Neural cell (in vitro differentiated cells): ENCODE measurements around the gene TAS1R2. TPM values are rescaled to one million over a fixed set of nuclear protein-coding genes. Genes with fewer than 3 reads are reported as not detected.

Source experiments
- H2AFZ ChIP-seq: fragments of 200-600, 300-800 bp; sonication (generic), shearing (Covaris generic); 2 replicates; pipeline ENCODE4 v1.6.0; 2014; ENCODE audit warnings: low read depth, mild to moderate bottlenecking, antibody characterized with exemption, low read length, moderate library complexity
- H3F3A ChIP-seq: fragments of 200-600 bp; shearing (Covaris generic); 2 replicates; pipeline ENCODE4 v1.6.1; 2016; ENCODE audit warnings: mild to moderate bottlenecking, moderate library complexity, mixed read lengths, antibody characterized with exemption, low read length; ENCODE audit not compliant: insufficient read depth, poor library complexity, severe bottlenecking
- H3K27ac ChIP-seq: fragments of 200-600, 300-800 bp; sonication (generic), shearing (Covaris generic); 2 replicates; pipeline ENCODE4 v1.5.1; 2014; ENCODE audit warnings: mild to moderate bottlenecking, low read length, moderate library complexity
- H3K27me3 ChIP-seq: fragments of 300-800, 200-600 bp; sonication (generic), shearing (Covaris generic); 2 replicates; pipeline ENCODE4 v1.6.0; 2014; ENCODE audit warnings: mild to moderate bottlenecking, low read depth, low read length, moderate library complexity; ENCODE audit not compliant: insufficient read depth
- H3K36me3 ChIP-seq: fragments of 300-800, 200-600 bp; sonication (generic), shearing (Covaris generic); 2 replicates; pipeline ENCODE4 v1.5.1; 2014; ENCODE audit warnings: mild to moderate bottlenecking, antibody characterized with exemption, low read length, moderate library complexity; ENCODE audit not compliant: insufficient read depth
- H3K4me2 ChIP-seq: fragments of 300-800, 200-600 bp; sonication (generic), shearing (Covaris generic); 2 replicates; pipeline ENCODE4 v1.6.0; 2014; ENCODE audit warnings: mild to moderate bottlenecking, low read length
- H3K4me3 ChIP-seq: fragments of 300-800, 200-600 bp; sonication (generic), shearing (Covaris generic); 2 replicates; pipeline ENCODE4 v1.5.1; 2014; ENCODE audit warnings: mild to moderate bottlenecking, low read length, moderate library complexity
- H3K79me2 ChIP-seq: fragments of 200-600 bp; shearing (Covaris generic); replicated peaks from 2 replicates; pipeline ENCODE4 v1.6.0; 2014; ENCODE audit warnings: mild to moderate bottlenecking, low read length, moderate library complexity; ENCODE audit not compliant: insufficient read depth
- H3K9ac ChIP-seq: fragments of 300-800, 200-600 bp; sonication (generic), shearing (Covaris generic); 2 replicates; pipeline ENCODE4 v1.6.1; 2016; ENCODE audit warnings: mild to moderate bottlenecking, low read length, mixed read lengths
- H3K9me2 ChIP-seq: fragments of 200-600 bp; shearing (Covaris generic); 2 replicates; pipeline ENCODE4 v1.6.1; 2016; ENCODE audit warnings: mild to moderate bottlenecking, low read length, mixed read lengths; ENCODE audit not compliant: insufficient read depth
- H3K9me3 ChIP-seq: fragments of 200-600, 300-800 bp; sonication (generic), shearing (Covaris generic); 2 replicates; pipeline ENCODE4 v1.6.1; 2016; ENCODE audit warnings: mild to moderate bottlenecking, mixed run types, low read length, moderate library complexity, mixed read lengths
- H4K20me1 ChIP-seq: fragments of 200-600 bp; shearing (Covaris generic); 2 replicates; pipeline ENCODE4 v1.6.1; 2016; ENCODE audit warnings: mild to moderate bottlenecking, mixed run types; ENCODE audit not compliant: insufficient read depth
- EP300 ChIP-seq: fragments of 450-650 bp; conservative IDR thresholded peaks from 2 replicates; pipeline ENCODE4 v1.6.1; 2014; ENCODE audit warnings: antibody characterized with exemption, mild to moderate bottlenecking, moderate library complexity; ENCODE audit not compliant: poor library complexity, severe bottlenecking
- EZH2 ChIP-seq: fragments of 200-600, 300-800 bp; shearing (Covaris generic), sonication (generic); IDR thresholded peaks from 2 replicates; pipeline ENCODE4 v1.6.1; 2014; ENCODE audit warnings: antibody characterized with exemption, low read length, borderline replicate concordance, mild to moderate bottlenecking; ENCODE audit not compliant: insufficient read depth, poor library complexity, severe bottlenecking
- MXI1 ChIP-seq: fragments of 450-650 bp; conservative IDR thresholded peaks from 2 replicates; pipeline ENCODE4 v1.6.1; 2014; ENCODE audit warnings: antibody characterized with exemption, mild to moderate bottlenecking; ENCODE audit not compliant: poor library complexity, severe bottlenecking
- RAD21 ChIP-seq: fragments of 450-650 bp; conservative IDR thresholded peaks from 2 replicates; pipeline ENCODE4 v1.6.1; 2014; ENCODE audit warnings: antibody characterized with exemption, mild to moderate bottlenecking, moderate library complexity
- REST ChIP-seq: IDR thresholded peaks from 2 replicates; pipeline ENCODE4 v1.6.1; 2012; ENCODE audit warnings: borderline replicate concordance
- SMC3 ChIP-seq: fragments of 450-650 bp; conservative IDR thresholded peaks from 2 replicates; pipeline ENCODE4 v1.6.1; 2014; ENCODE audit warnings: antibody characterized with exemption, mild to moderate bottlenecking, moderate library complexity; ENCODE audit not compliant: poor library complexity
- TAF1 ChIP-seq: IDR thresholded peaks from 2 replicates; pipeline ENCODE4 v1.6.1; 2012; ENCODE audit warnings: low read depth
- polyA minus RNA-seq: library from RNA; depleted of rRNA, polyadenylated mRNA; stranded (reverse); fragments of >200 nt; gene quantifications from 2 replicates; pipeline ENCODE4 v1.2.3, GENCODE V29; 2014
- polyA plus RNA-seq: library from polyadenylated mRNA; depleted of rRNA; stranded (reverse); fragments of >200 nt; gene quantifications from 2 replicates; pipeline ENCODE4 v1.2.3, GENCODE V29; 2014
- TF ChIP-seq, protein P1 (sequence below): fragments of 450-650 bp; IDR thresholded peaks from 2 replicates; pipeline ENCODE4 v1.5.1; 2014; ENCODE audit warnings: antibody characterized with exemption, mild to moderate bottlenecking, moderate library complexity; ENCODE audit not compliant: poor library complexity, severe bottlenecking

TAS1R2 gene
- polyA plus RNA-seq = not detected in 2 replicates
- polyA minus RNA-seq = not detected in 2 replicates

DNA sequence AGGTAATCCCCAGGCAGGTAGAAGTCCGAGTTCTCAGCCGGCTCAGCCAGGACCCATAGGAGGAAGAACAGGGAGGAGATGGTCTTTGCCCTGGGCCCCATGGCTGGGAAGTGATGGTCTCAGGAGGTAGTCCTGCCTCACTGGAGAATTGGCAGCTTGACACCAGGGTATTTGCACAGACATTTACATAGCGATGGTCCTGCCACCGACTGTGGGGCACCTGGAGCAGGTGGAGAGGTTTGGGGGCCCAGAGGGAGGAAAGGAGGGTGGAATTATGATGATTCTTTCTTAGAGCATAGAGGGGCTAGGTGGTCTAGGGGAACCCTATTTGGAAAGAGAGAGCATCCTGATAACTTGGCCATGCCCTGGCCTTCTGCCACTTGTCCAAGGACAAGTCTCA lies at the start of gene TAS1R2:
TSS of gene TAS1R2 (minus strand) at position 101 of the 400 bp plus-strand sequence. CDS start at position 101, 0 bp downstream.
- H3K9ac ChIP-seq = no peak within 1 kb of the TSS
- H2AFZ ChIP-seq = no peak within 1 kb of the TSS
- TF ChIP-seq SMC3 (no peak), MXI1 (no peak), REST (no peak)
- TF ChIP-seq, protein P1, sequence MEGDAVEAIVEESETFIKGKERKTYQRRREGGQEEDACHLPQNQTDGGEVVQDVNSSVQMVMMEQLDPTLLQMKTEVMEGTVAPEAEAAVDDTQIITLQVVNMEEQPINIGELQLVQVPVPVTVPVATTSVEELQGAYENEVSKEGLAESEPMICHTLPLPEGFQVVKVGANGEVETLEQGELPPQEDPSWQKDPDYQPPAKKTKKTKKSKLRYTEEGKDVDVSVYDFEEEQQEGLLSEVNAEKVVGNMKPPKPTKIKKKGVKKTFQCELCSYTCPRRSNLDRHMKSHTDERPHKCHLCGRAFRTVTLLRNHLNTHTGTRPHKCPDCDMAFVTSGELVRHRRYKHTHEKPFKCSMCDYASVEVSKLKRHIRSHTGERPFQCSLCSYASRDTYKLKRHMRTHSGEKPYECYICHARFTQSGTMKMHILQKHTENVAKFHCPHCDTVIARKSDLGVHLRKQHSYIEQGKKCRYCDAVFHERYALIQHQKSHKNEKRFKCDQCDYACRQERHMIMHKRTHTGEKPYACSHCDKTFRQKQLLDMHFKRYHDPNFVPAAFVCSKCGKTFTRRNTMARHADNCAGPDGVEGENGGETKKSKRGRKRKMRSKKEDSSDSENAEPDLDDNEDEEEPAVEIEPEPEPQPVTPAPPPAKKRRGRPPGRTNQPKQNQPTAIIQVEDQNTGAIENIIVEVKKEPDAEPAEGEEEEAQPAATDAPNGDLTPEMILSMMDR = no peak
- H3K9me3 ChIP-seq = no peaks in the 10 kb centered on the region
- no peaks in the 10 kb centered on the region for H3K9me2 ChIP-seq
- no peak within 1 kb of the TSS for H3K27ac ChIP-seq
- no peak within 1 kb of the TSS for H3K4me3 ChIP-seq
- no peaks in the 10 kb centered on the region for H3K79me2 ChIP-seq
- H3F3A ChIP-seq = no peaks in the 10 kb centered on the region
- H3K4me2 ChIP-seq = no peak within 1 kb of the TSS
- H4K20me1 ChIP-seq = no peaks in the 10 kb centered on the region
- H3K36me3 ChIP-seq = no peaks in the 10 kb centered on the region
- H3K27me3 ChIP-seq = no peaks in the 10 kb centered on the region

DNA sequence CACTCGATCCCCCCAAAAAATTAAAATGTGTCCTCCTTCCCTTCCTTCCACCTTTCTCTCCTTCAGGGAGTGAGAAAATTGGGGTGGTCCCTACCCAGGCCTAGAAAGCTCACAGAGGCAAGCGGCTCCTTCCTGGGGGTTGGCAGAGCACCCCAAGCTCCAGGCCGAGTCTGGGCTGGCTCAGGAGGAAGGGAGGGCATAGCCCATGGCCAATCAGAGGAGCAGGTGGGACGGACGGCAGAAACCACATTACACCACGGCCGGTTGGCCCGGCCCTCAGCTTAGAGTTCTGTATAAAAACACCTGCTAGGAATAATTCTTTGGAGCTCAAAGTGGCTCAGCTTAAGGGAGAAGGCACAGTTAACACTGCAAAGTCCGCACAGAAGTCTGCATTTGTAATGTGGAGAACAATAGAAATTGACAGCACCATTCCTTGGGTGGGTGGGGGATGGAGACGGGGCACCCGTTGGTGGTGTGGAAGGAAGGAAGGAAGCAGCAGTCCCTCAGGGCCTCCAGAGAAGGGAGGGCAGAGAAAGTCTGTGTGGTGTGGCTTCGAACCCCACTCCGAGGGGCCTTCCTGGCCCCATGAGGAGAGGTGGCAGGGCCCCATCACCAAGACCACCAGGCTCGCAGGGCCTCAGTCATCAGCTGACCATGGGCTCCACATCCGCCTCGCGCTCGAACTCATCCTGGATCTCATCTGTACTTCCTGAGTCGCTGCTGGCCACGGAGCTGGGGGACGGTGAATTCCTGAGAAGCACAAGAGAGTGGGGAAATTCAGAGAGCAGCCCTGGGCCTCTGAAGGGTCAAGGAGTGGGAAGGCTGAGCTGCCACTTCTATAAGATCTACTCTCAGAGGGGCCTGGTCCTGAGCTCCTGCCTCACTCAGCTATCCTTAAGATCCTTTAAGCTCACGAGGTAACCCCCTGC lies 48.7 kb upstream of the TAS1R2 start:
- Histone ChIP-seq H3K9me3 (no peaks in the 10 kb centered on the region), H3K4me2 (no peak overlapping the region), H3K9me2 (no peaks in the 10 kb centered on the region), H3K79me2 (no peaks in the 10 kb centered on the region), H2AFZ (no peak overlapping the region), H3K4me3 (no peak overlapping the region), H3K27me3 (no peaks in the 10 kb centered on the region), H3K9ac (no peak overlapping the region), H4K20me1 (no peaks in the 10 kb centered on the region), H3K36me3 (no peaks in the 10 kb centered on the region), H3K27ac (no peak overlapping the region), H3F3A (no peaks in the 10 kb centered on the region)
- TF ChIP-seq RAD21 (no peak), TAF1 (no peak), SMC3 (no peak), EP300 (no peak), EZH2 (no peak), MXI1 (no peak), REST (no peak)
- TF ChIP-seq, protein P1 = no peak
